K562 (cell line): ENCODE data around the gene SLC20A1. TPM values are rescaled to one million over a fixed set of nuclear protein-coding genes. Genes with fewer than 3 reads are reported as not detected.
A peak's percentile ranks its signal among the peaks of the same experiment; 100 is the strongest.

Experiments used
- DMBX1 ChIP-seq: fragments of 250-450 bp; sonication (Bioruptor Pico); IDR thresholded peaks from 2 replicates; pipeline ENCODE4 v1.8.0; 2022; ENCODE audit warnings: inconsistent platforms, mild to moderate bottlenecking, moderate library complexity, borderline replicate concordance
- GTF2F1 ChIP-seq: IDR thresholded peaks from 2 replicates; pipeline ENCODE4 v1.6.1; 2011; ENCODE audit warnings: low read depth, low read length, improper control_type of control experiment
- MCM3 ChIP-seq: fragments of 450-650 bp; IDR thresholded peaks from 2 replicates; pipeline ENCODE4 v1.6.1; 2016
- MEF2A ChIP-seq: IDR thresholded peaks from 2 replicates; pipeline ENCODE4 v1.6.1; 2011; ENCODE audit warnings: low read depth, mild to moderate bottlenecking, low read length, moderate library complexity; ENCODE audit not compliant: control insufficient read depth
- MXI1 ChIP-seq: IDR thresholded peaks from 2 replicates; pipeline ENCODE4 v1.6.1; 2011; ENCODE audit warnings: low read depth, mild to moderate bottlenecking, improper control_type of control experiment, low read length
- NR2C1 ChIP-seq, 2 experiments: fragments of 450-650 bp; IDR thresholded peaks; 2 replicates each; pipeline ENCODE4 v1.6.1; 2017; ENCODE audit warnings: mild to moderate bottlenecking in 2 of 2, antibody characterized with exemption in 1 of 2, inconsistent platforms in 1 of 2, missing compliant biosample characterization in 1 of 2, missing genetic modification characterization in 1 of 2
- NR4A1 ChIP-seq, 2 experiments: fragments of 250-450 bp in 1 of 2; fragments of 450-650 bp in 1 of 2; sonication (Bioruptor Pico) in 1 of 2; IDR thresholded peaks; 2 replicates each; pipeline versions ENCODE4 v1.4.0 to v1.6.1; 2016 to 2020; ENCODE audit warnings: mild to moderate bottlenecking in 2 of 2, missing compliant biosample characterization in 1 of 2, missing genetic modification characterization in 1 of 2, moderate library complexity in 1 of 2
- PCBP2 ChIP-seq: fragments of 200-400 bp; formaldehyde crosslinking; IDR thresholded peaks from 2 replicates; pipeline ENCODE4 v1.6.1; 2018; ENCODE audit warnings: low read length, low read depth, mild to moderate bottlenecking, moderate library complexity; ENCODE audit not compliant: poor library complexity, severe bottlenecking
- ZFP30 ChIP-seq: fragments of 250-450 bp; sonication (Bioruptor Pico); IDR thresholded peaks from 2 replicates; pipeline ENCODE4 v1.8.0; 2022; ENCODE audit warnings: moderate library complexity, mild to moderate bottlenecking, inconsistent platforms, borderline replicate concordance
- ZFPM2 ChIP-seq: fragments of 250-450 bp; sonication (Bioruptor Pico); IDR thresholded peaks from 2 replicates; pipeline ENCODE4 v1.5.1; 2022; ENCODE audit warnings: mild to moderate bottlenecking
- ZNF224 ChIP-seq: sonication (generic); formaldehyde crosslinking; IDR thresholded peaks from 2 replicates; pipeline ENCODE4 v1.8.0; 2022; ENCODE audit warnings: mild to moderate bottlenecking, missing genetic modification reagents
- ZNF444 ChIP-seq: fragments of 250-450 bp; sonication (Bioruptor Pico); IDR thresholded peaks from 2 replicates; pipeline ENCODE4 v1.4.0; 2020; ENCODE audit warnings: mild to moderate bottlenecking, moderate library complexity
- polyA plus RNA-seq, 8 experiments: library from polyadenylated mRNA; depleted of rRNA in 4 of 8; stranded (reverse) in 5 of 8; unstranded in 3 of 8; fragments of >200 nt; fragmentation: Nextera tagmentation in 2 of 8; fragmentation: Illumina TruSeq in 1 of 8; extraction: Ambion mirVana in 2 of 8; extraction: Trizol in 1 of 8; gene quantifications; 2 replicates each; pipeline versions ENCODE4 v1.2.1 to v1.2.3, GENCODE V29; 2011 to 2014; ENCODE audit warnings: inconsistent platforms in 1 of 8, missing spikeins in 1 of 8
- total RNA-seq, 7 experiments: library from RNA; depleted of rRNA in 6 of 7; stranded (reverse); fragments of >200 nt in 6 of 7; fragmentation: Illumina TruSeq in 2 of 7; extraction: Trizol in 2 of 7; gene quantifications; 2 replicates each; pipeline versions ENCODE4 v1.2.1 to v1.2.3, GENCODE V29; 2011 to 2021; ENCODE audit warnings: low replicate concordance in 1 of 7
- TF ChIP-seq, protein P1 (sequence below): sonication (generic); formaldehyde crosslinking; IDR thresholded peaks from 2 replicates; pipeline ENCODE4 v1.8.0; 2022; ENCODE audit warnings: mild to moderate bottlenecking, missing genetic modification reagents
- TF ChIP-seq, protein P2 (sequence below): sonication (generic); formaldehyde crosslinking; IDR thresholded peaks from 2 replicates; pipeline ENCODE4 v1.9.0; 2022; ENCODE audit warnings: mild to moderate bottlenecking, missing genetic modification reagents
- TF ChIP-seq, protein P3 (sequence below): fragments of 450-650 bp; IDR thresholded peaks from 2 replicates; pipeline ENCODE4 v1.7.0; 2016; ENCODE audit warnings: borderline replicate concordance
- TF ChIP-seq, protein P4 (sequence below): IDR thresholded peaks from 3 replicates; pipeline ENCODE4 v1.6.1; 2011; ENCODE audit warnings: borderline replicate concordance, mild to moderate bottlenecking; ENCODE audit not compliant: insufficient read length, insufficient read depth
- TF ChIP-seq, protein P5 (sequence below): sonication (generic); formaldehyde crosslinking; IDR thresholded peaks from 2 replicates; pipeline ENCODE4 v1.8.1; 2022; ENCODE audit warnings: missing genetic modification reagents
- TF ChIP-seq, protein P6 (sequence below): fragments of 450-650 bp; IDR thresholded peaks from 2 replicates; pipeline ENCODE4 v1.6.1; 2016; ENCODE audit warnings: low read depth, mild to moderate bottlenecking, moderate library complexity

SLC20A1 gene
- total and polyA plus RNA-seq, 9 of the 15 experiments (the other 6 are each of a cell fraction or from before 2014, with no cell fraction given): 53.8 to 150 (median 74.7) TPM

DNA sequence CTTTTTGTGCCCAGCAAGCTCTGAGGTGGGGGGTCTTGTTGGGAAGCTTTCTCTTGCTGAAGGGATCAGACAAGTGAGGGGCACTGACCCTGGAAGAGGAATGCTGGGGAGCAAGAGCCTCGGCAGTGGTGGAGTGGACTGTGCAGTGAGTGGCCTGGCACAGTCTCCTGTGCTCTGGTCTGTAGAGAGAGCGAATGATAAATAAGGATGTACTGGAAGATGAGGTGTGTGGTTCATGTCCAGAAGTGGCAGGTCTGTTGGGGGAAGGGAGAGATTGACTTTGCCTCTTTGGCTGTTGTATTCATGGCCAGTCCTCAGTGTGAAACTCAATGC is 5.3 kb upstream of the SLC20A1 start (continued):
- TF ChIP-seq, protein P1, sequence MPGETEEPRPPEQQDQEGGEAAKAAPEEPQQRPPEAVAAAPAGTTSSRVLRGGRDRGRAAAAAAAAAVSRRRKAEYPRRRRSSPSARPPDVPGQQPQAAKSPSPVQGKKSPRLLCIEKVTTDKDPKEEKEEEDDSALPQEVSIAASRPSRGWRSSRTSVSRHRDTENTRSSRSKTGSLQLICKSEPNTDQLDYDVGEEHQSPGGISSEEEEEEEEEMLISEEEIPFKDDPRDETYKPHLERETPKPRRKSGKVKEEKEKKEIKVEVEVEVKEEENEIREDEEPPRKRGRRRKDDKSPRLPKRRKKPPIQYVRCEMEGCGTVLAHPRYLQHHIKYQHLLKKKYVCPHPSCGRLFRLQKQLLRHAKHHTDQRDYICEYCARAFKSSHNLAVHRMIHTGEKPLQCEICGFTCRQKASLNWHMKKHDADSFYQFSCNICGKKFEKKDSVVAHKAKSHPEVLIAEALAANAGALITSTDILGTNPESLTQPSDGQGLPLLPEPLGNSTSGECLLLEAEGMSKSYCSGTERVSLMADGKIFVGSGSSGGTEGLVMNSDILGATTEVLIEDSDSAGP (CRISPR knock-in tag): no peak
- no peak for TF ChIP-seq ZFPM2 (CRISPR knock-in tag)
- TF ChIP-seq NR2C1 (IDR thresholded peaks at IDR 0.05): no peak
- TF ChIP-seq NR2C1 (tag; IDR thresholded peaks at IDR 0.05): 0 out of 2 replicates have a peak, but pooled peaks have one; percentile 37
- 0 out of 2 replicates have a peak, but pooled peaks have one; percentile 35 for TF ChIP-seq DMBX1
- no peak for TF ChIP-seq ZFP30 (CRISPR knock-in tag)
- no peak for TF ChIP-seq NR4A1 (CRISPR knock-in tag; IDR thresholded peaks at IDR 0.05)
- no peak for TF ChIP-seq NR4A1 (tag; IDR thresholded peaks at IDR 0.05)
- TF ChIP-seq MXI1: no peak
- TF ChIP-seq, protein P2, sequence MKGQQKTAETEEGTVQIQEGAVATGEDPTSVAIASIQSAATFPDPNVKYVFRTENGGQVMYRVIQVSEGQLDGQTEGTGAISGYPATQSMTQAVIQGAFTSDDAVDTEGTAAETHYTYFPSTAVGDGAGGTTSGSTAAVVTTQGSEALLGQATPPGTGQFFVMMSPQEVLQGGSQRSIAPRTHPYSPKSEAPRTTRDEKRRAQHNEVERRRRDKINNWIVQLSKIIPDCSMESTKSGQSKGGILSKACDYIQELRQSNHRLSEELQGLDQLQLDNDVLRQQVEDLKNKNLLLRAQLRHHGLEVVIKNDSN (CRISPR knock-in tag): no peak
- no peak for TF ChIP-seq ZNF224 (CRISPR knock-in tag)
- TF ChIP-seq, protein P3, sequence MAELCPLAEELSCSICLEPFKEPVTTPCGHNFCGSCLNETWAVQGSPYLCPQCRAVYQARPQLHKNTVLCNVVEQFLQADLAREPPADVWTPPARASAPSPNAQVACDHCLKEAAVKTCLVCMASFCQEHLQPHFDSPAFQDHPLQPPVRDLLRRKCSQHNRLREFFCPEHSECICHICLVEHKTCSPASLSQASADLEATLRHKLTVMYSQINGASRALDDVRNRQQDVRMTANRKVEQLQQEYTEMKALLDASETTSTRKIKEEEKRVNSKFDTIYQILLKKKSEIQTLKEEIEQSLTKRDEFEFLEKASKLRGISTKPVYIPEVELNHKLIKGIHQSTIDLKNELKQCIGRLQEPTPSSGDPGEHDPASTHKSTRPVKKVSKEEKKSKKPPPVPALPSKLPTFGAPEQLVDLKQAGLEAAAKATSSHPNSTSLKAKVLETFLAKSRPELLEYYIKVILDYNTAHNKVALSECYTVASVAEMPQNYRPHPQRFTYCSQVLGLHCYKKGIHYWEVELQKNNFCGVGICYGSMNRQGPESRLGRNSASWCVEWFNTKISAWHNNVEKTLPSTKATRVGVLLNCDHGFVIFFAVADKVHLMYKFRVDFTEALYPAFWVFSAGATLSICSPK: no peak
- no peak for TF ChIP-seq PCBP2
- no peak for TF ChIP-seq MCM3
- no peak for TF ChIP-seq MEF2A
- no peak for TF ChIP-seq ZNF444 (CRISPR knock-in tag)
- TF ChIP-seq, protein P4, sequence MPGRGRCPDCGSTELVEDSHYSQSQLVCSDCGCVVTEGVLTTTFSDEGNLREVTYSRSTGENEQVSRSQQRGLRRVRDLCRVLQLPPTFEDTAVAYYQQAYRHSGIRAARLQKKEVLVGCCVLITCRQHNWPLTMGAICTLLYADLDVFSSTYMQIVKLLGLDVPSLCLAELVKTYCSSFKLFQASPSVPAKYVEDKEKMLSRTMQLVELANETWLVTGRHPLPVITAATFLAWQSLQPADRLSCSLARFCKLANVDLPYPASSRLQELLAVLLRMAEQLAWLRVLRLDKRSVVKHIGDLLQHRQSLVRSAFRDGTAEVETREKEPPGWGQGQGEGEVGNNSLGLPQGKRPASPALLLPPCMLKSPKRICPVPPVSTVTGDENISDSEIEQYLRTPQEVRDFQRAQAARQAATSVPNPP: no peak
- TF ChIP-seq GTF2F1: no peak
- TF ChIP-seq, protein P5, sequence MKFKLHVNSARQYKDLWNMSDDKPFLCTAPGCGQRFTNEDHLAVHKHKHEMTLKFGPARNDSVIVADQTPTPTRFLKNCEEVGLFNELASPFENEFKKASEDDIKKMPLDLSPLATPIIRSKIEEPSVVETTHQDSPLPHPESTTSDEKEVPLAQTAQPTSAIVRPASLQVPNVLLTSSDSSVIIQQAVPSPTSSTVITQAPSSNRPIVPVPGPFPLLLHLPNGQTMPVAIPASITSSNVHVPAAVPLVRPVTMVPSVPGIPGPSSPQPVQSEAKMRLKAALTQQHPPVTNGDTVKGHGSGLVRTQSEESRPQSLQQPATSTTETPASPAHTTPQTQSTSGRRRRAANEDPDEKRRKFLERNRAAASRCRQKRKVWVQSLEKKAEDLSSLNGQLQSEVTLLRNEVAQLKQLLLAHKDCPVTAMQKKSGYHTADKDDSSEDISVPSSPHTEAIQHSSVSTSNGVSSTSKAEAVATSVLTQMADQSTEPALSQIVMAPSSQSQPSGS (CRISPR knock-in tag): no peak
- TF ChIP-seq, protein P6, sequence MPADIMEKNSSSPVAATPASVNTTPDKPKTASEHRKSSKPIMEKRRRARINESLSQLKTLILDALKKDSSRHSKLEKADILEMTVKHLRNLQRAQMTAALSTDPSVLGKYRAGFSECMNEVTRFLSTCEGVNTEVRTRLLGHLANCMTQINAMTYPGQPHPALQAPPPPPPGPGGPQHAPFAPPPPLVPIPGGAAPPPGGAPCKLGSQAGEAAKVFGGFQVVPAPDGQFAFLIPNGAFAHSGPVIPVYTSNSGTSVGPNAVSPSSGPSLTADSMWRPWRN: no peak
